SJSA1 (cell line): ENCODE results near the gene MYCBP2. TPM values are rescaled to one million over a fixed set of nuclear protein-coding genes. Genes with fewer than 3 reads are reported as not detected.
"Not testable (repeated sequence)": the region's sequence is repeated elsewhere in the genome, so short reads cannot be mapped to it uniquely, and the experiment has no call there.

Experiments
- DNase-seq, 2 experiments: peaks; one replicate each; pipeline ENCODE4 v3.0.0-alpha.2; 2015 to 2020; ENCODE audit warnings: low spot score in 2 of 2, low read depth in 1 of 2
- H3K27ac ChIP-seq: fragments of 250-450 bp; sonication (Bioruptor Pico); 2 replicates; pipeline ENCODE4 v1.5.1; 2020; ENCODE audit warnings: mild to moderate bottlenecking, moderate library complexity
- H3K27me3 ChIP-seq: fragments of 250-450 bp; sonication (Bioruptor Pico); replicated peaks from 2 replicates; pipeline ENCODE4 v1.5.1; 2020; ENCODE audit warnings: mild to moderate bottlenecking, moderate library complexity
- H3K36me3 ChIP-seq: fragments of 250-450 bp; sonication (Bioruptor Pico); 2 replicates; pipeline ENCODE4 v1.5.1; 2020; ENCODE audit warnings: mild to moderate bottlenecking
- H3K4me1 ChIP-seq: fragments of 250-450 bp; sonication (Bioruptor Pico); replicated peaks from 2 replicates; pipeline ENCODE4 v1.6.1; 2021; ENCODE audit warnings: mild to moderate bottlenecking
- H3K4me3 ChIP-seq: fragments of 250-450 bp; sonication (Bioruptor Pico); 2 replicates; pipeline ENCODE4 v1.5.1; 2020; ENCODE audit warnings: mild to moderate bottlenecking
- H3K9me3 ChIP-seq: fragments of 250-450 bp; sonication (Bioruptor Pico); replicated peaks from 2 replicates; pipeline ENCODE4 v1.5.1; 2020; ENCODE audit warnings: mild to moderate bottlenecking
- total RNA-seq: library from RNA; depleted of rRNA; stranded (reverse); fragments of >200 nt; shearing (Covaris generic); gene quantifications from 2 replicates; pipeline ENCODE4 v1.2.3, GENCODE V29; 2014; rRNA removed

Gene MYCBP2
- total RNA-seq, 1 experiment from 2014 or later = 53.2 TPM

GRCh38 chr13:77013853-77014542 is 312.9 kb downstream of the MYCBP2 start:
- Histone ChIP-seq H3K27ac (no peak overlapping the region), H3K4me3 (no peak overlapping the region), H3K27me3 (no peaks in the 10 kb centered on the region), H3K36me3 (peaks cover 90% of the 10 kb centered on the region), H3K9me3 (no peaks in the 10 kb centered on the region), H3K4me1 (no peaks in the 10 kb centered on the region)
- DNase-seq = no peak

- H3K4me1 ChIP-seq, H3K4me3 ChIP-seq, H3K27me3 ChIP-seq, DNase-seq, H3K9me3 ChIP-seq, H3K27ac ChIP-seq: not testable (repeated sequence)
- peaks cover 80% of the 10 kb centered on the region for H3K36me3 ChIP-seq
Observed at GRCh38 chr13:77009719-77010118, 317.2 kb downstream of the MYCBP2 start.

DNA sequence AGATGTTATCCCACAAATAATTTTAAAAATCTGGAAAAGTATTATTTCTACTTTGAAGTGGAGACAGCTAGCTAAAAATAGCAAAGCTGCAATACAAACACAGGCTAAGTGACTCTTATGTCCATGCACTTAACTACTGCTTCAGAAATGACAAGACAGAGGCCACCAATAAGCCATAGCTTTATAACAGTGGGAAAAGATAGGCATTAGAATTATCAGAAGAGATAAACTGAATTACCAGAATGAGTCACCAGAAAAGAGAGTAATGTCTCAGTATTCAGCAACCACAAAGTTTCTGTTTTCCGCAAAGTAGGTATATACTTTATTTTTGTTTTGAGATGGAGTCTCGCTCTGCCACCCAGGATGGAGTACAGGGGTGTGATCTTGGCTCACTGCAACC is 317.9 kb downstream of the MYCBP2 start:
- Histone ChIP-seq H3K4me1 (no peaks in the 10 kb centered on the region), H3K27me3 (no peaks in the 10 kb centered on the region), H3K27ac (no peak overlapping the region), H3K4me3 (no peak overlapping the region), H3K9me3 (no peaks in the 10 kb centered on the region), H3K36me3 (peaks cover 76% of the 10 kb centered on the region)
- no peak for DNase-seq

GRCh38 chr13:77008337-77008736 is 318.6 kb downstream of the MYCBP2 start:
- not testable (repeated sequence) for DNase-seq, H3K4me3 ChIP-seq, H3K27ac ChIP-seq, H3K9me3 ChIP-seq, H3K27me3 ChIP-seq, H3K4me1 ChIP-seq
- H3K36me3 ChIP-seq = peaks cover 73% of the 10 kb centered on the region

- no peaks in the 10 kb centered on the region for H3K9me3 ChIP-seq
- DNase-seq = no peak
- no peak overlapping the region for H3K27ac ChIP-seq
- H3K36me3 ChIP-seq = peaks cover 62% of the 10 kb centered on the region
- no peaks in the 10 kb centered on the region for H3K4me1 ChIP-seq
- no peaks in the 10 kb centered on the region for H3K27me3 ChIP-seq
- no peak overlapping the region for H3K4me3 ChIP-seq
Observed at GRCh38 chr13:77002590-77003190, 324.2 kb downstream of the MYCBP2 start.

- no peaks in the 10 kb centered on the region for H3K4me1 ChIP-seq
- H3K4me3 ChIP-seq = no peak overlapping the region
- H3K27ac ChIP-seq = no peak overlapping the region
- H3K36me3 ChIP-seq = peaks cover 62% of the 10 kb centered on the region
- H3K9me3 ChIP-seq = no peaks in the 10 kb centered on the region
- no peak for DNase-seq
- no peaks in the 10 kb centered on the region for H3K27me3 ChIP-seq
Observed at GRCh38 chr13:77001963-77002587, 324.8 kb downstream of the MYCBP2 start.

DNA sequence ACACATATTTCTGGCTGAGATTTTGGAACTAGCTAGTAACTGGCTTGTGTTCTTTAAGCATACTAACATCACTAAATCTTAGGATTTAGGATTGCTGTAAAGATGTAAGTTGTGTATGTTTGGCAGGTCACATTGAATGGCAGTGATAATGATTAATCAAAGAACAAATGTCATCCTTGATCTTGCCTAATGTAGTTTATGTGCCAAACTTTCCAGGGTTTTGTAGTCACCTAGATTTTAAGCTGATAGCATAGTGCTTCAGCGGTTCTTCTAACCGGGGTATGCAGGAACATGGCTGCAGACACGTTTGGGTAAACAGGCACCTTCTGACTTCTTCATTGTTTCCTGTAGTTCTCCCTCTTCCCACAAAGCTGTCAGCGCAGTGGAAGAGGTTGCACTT is 325.4 kb downstream of the MYCBP2 start:
- no peaks in the 10 kb centered on the region for H3K4me1 ChIP-seq
- no peak overlapping the region for H3K27ac ChIP-seq
- H3K4me3 ChIP-seq = no peak overlapping the region
- DNase-seq = no peak
- H3K9me3 ChIP-seq = no peaks in the 10 kb centered on the region
- peaks cover 62% of the 10 kb centered on the region for H3K36me3 ChIP-seq
- no peaks in the 10 kb centered on the region for H3K27me3 ChIP-seq

- Histone ChIP-seq H3K27me3 (no peaks in the 10 kb centered on the region), H3K27ac (no peak overlapping the region), H3K4me1 (no peaks in the 10 kb centered on the region), H3K4me3 (no peak overlapping the region), H3K36me3 (peaks cover 64% of the 10 kb centered on the region), H3K9me3 (no peaks in the 10 kb centered on the region)
- DNase-seq = no peak
Observed at GRCh38 chr13:77000475-77000874, 326.4 kb downstream of the MYCBP2 start.

Other genes with a start within 250 kb of the MYCBP2 start
- not detected in 2 replicates for gene SCEL, start 208.6 kb upstream of the MYCBP2 start, total RNA-seq